Measurements from ENCODE around the gene AOPEP. TPM values are rescaled to one million over a fixed set of nuclear protein-coding genes. Genes with fewer than 3 reads are reported as not detected.
A peak's percentile ranks its signal among the peaks of the same experiment; 100 is the strongest.

Gene AOPEP
- total and polyA plus RNA-seq, 9 of the 15 experiments (the other 6 are each of a cell fraction or from before 2014, with no cell fraction given) = 4.5 to 19.3 (median 13.5) TPM

DNA sequence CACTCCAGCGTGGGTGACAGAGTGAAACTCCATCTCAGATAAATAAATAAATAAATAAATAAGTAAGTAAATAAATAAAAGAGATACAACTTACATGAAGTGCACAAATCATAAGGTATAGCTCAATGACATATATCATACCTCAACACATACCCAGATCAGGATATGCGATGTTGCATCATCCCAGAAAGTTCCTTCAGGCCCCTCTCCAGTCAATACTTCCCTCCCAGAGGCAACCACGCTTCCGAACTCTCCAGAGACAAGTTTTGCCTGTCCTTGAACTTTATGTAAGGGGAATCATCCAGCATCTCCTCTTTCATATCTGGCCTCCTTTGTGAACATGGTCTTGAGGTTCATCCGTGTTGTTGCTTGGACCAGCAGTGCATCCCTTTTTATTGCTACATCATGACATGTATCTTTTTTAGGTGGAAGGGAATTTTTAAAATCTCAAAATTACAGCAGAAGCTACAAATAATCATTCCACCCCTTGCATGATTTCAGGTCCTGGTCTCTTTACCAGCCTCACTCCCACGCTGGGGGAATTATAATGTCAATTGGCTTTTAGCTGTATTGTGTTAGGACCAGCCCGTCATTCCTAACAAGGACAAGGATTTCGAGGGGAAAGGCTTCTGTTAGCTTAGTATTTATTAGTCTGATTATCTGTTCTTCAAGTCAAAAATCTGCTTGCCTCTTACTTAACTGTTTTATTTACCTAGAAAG, 32.9 kb upstream of the AOPEP start:
- H3K79me2 ChIP-seq (ENCODE audit: control insufficient read depth, insufficient read depth, low read length) = no peaks in the 10 kb centered on the region
- no peak for FAIRE-seq
- ATAC-seq = no peak
- H3K4me3 ChIP-seq = no peak overlapping the region
- H2AFZ ChIP-seq (ENCODE audit: low read depth, low read length) = no peak overlapping the region
- ChIA-PET POLR2A (interaction anchor here (0.7 kb wide), 1 partner anchor 11 kb away, joined by 3 read pairs; no protein-coding TSS in a partner anchor), CTCF (ENCODE audit: low intra/inter-chr PET ratio) (no interaction called here)
- intact Hi-C loops (cut with micrococcal nuclease) (no loop called here), in situ Hi-C loops (cut with MboI) (no loop called here)
- H3K27ac ChIP-seq (ENCODE audit: extremely low read depth, low read depth, low read length) = no peak overlapping the region
- no peaks in the 10 kb centered on the region for H4K20me1 ChIP-seq (replicated peaks; ENCODE audit: control insufficient read depth, insufficient read depth, low read length)
- no peak overlapping the region for H3K9ac ChIP-seq (ENCODE audit: insufficient read depth in 1 of 2, low read depth in 2 of 2, low read length in 2 of 2)
- TF ChIP-seq CEBPB (tag; IDR thresholded peaks at IDR 0.05) (0 out of 2 replicates have a peak, but pooled peaks have one; percentile 17), SNRNP70 (optimal IDR thresholded peaks at IDR 0.05; ENCODE audit: low read depth, low read length) (no peak), MCM2 (IDR thresholded peaks at IDR 0.05; ENCODE audit: low read depth) (no peak), HMG20B (CRISPR knock-in tag; IDR thresholded peaks at IDR 0.05) (no peak), BRD4 (IDR thresholded peaks at IDR 0.05) (no peak), SP2 (IDR thresholded peaks at IDR 0.05; ENCODE audit: extremely low read depth, low read depth, low read length, poor library complexity, severe bottlenecking) (no peak), CEBPG (CRISPR knock-in tag; IDR thresholded peaks at IDR 0.05) (no peak), CEBPG (tag; conservative IDR thresholded peaks at IDR 0.05 in 1 of 2, IDR thresholded peaks at IDR 0.05 in 1 of 2) (peak; percentile 61 to 71), HOXB6 (CRISPR knock-in tag; IDR thresholded peaks at IDR 0.05; ENCODE audit: borderline replicate concordance) (no peak), ZNF584 (CRISPR knock-in tag; IDR thresholded peaks at IDR 0.05; ENCODE audit: low read depth) (no peak), SUPT5H (IDR thresholded peaks at IDR 0.05) (no peak), ZBTB5 (IDR thresholded peaks at IDR 0.05) (no peak), ZNF224 (CRISPR knock-in tag; IDR thresholded peaks at IDR 0.05) (no peak), CXXC5 (CRISPR knock-in tag; IDR thresholded peaks at IDR 0.05) (no peak)
- TF ChIP-seq, protein P1, sequence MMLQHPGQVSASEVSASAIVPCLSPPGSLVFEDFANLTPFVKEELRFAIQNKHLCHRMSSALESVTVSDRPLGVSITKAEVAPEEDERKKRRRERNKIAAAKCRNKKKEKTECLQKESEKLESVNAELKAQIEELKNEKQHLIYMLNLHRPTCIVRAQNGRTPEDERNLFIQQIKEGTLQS (IDR thresholded peaks at IDR 0.05) = peak; percentile 58
- TF ChIP-seq, protein P1 (CRISPR knock-in tag; conservative IDR thresholded peaks at IDR 0.05) = no peak
- H3K27me3 ChIP-seq (ENCODE audit: control insufficient read depth in 2 of 2, insufficient read depth in 2 of 2, low read length in 2 of 2) = peaks cover 19 to 37% of the 10 kb centered on the region in 2 experiments; a peak in 4 of 5 replicates
- H3K4me1 ChIP-seq (replicated peaks in 1 of 2; ENCODE audit: control insufficient read depth in 2 of 2, insufficient read depth in 2 of 2, low read length in 2 of 2) = no peaks in the 10 kb centered on the region
- DNase-seq (ENCODE audit: extremely low read depth in 1 of 4, low spot score in 3 of 4) = no peak
- H3K9me1 ChIP-seq (ENCODE audit: control insufficient read depth, insufficient read depth, low read length) = no peaks in the 10 kb centered on the region
- H3K9me3 ChIP-seq (replicated peaks; ENCODE audit: control insufficient read depth, insufficient read depth, low read depth, low read length) = no peaks in the 10 kb centered on the region
- no TSS peak for BruUV-seq (replicated peaks)
- WGBS (ENCODE audit: insufficient coverage, low coverage, missing lambda C conversion rate) = 2% methylated on average over 8 of the region's 8 CpGs
- H3K4me2 ChIP-seq (ENCODE audit: insufficient read depth, low read length) = no peak overlapping the region
- no peaks in the 10 kb centered on the region for H3K36me3 ChIP-seq (ENCODE audit: control insufficient read depth, insufficient read depth, low read length)

Data from K562 (cell line).